ENCODE results near the gene MR1.

GRCh38 chr1:181107711-181108110 lies 73.9 kb downstream of the MR1 start:
- no peak for TF ChIP-seq CTCF (IDR thresholded peaks at IDR 0.05)
- no peak for TF ChIP-seq POLR2A (IDR thresholded peaks at IDR 0.05)
